ENCODE measurements around the gene WNT2. TPM values are rescaled to one million over a fixed set of nuclear protein-coding genes. Genes with fewer than 3 reads are reported as not detected.

WNT2 gene
- total RNA-seq, 1 experiment from 2014 or later, result not detected

GRCh38 chr7:117283371-117283770 lies 39.5 kb downstream of the WNT2 start:
- intact Hi-C loops (cut with micrococcal nuclease; ENCODE audit: unreplicated experiment), result no loop called here
- H3K9me3 ChIP-seq, result no peaks in the 10 kb centered on the region
- no peaks in the 10 kb centered on the region for H3K9me3 Mint-ChIP-seq (ENCODE audit: unreplicated experiment)
- no TSS peak for BruUV-seq (replicated peaks)
- DNase-seq, result no peak
- no peaks in the 10 kb centered on the region for H3K4me1 ChIP-seq
- TF ChIP-seq CTCF (IDR thresholded peaks at IDR 0.05; ENCODE audit: insufficient read depth in 1 of 2, low read depth in 1 of 2, low read length in 1 of 2, severe bottlenecking in 1 of 2, unreplicated experiment in 1 of 2), result no peak
- no peak overlapping the region for H3K27ac Mint-ChIP-seq (ENCODE audit: unreplicated experiment)
- H3K4me1 Mint-ChIP-seq (ENCODE audit: low read depth, unreplicated experiment), result no peaks in the 10 kb centered on the region
- no peaks in the 10 kb centered on the region for H3K36me3 ChIP-seq (ENCODE audit: control insufficient read depth, insufficient read depth, low read length)
- no peak overlapping the region for H3K4me3 ChIP-seq (ENCODE audit: low read depth, low read length)
- no peaks in the 10 kb centered on the region for H3K27me3 ChIP-seq (replicated peaks; ENCODE audit: control insufficient read depth, insufficient read depth, low read length)
- CTCF ChIA-PET, result no interaction called here
- H3K27me3 Mint-ChIP-seq (ENCODE audit: insufficient read depth, unreplicated experiment), result peaks cover 12% of the 10 kb centered on the region
- H3K36me3 Mint-ChIP-seq (ENCODE audit: insufficient read depth, unreplicated experiment), result no peaks in the 10 kb centered on the region
- POLR2A ChIA-PET, result no interaction called here
- H3K4me3 Mint-ChIP-seq (ENCODE audit: unreplicated experiment), result no peak overlapping the region

GRCh38 chr7:117282239-117282812 lies 40.5 kb downstream of the WNT2 start:
- Histone ChIP-seq H3K36me3 (ENCODE audit: control insufficient read depth, insufficient read depth, low read length) (no peaks in the 10 kb centered on the region), H3K4me3 (ENCODE audit: low read depth, low read length) (no peak overlapping the region), H3K4me1 (no peaks in the 10 kb centered on the region), H3K27me3 (replicated peaks; ENCODE audit: control insufficient read depth, insufficient read depth, low read length) (no peaks in the 10 kb centered on the region), H3K9me3 (no peaks in the 10 kb centered on the region)
- H3K27me3 Mint-ChIP-seq (ENCODE audit: insufficient read depth, unreplicated experiment), result peaks cover 12% of the 10 kb centered on the region
- no peaks in the 10 kb centered on the region for H3K36me3 Mint-ChIP-seq (ENCODE audit: insufficient read depth, unreplicated experiment)
- BruUV-seq (replicated peaks), result no TSS peak
- no peaks in the 10 kb centered on the region for H3K9me3 Mint-ChIP-seq (ENCODE audit: unreplicated experiment)
- TF ChIP-seq CTCF (IDR thresholded peaks at IDR 0.05; ENCODE audit: insufficient read depth in 1 of 2, low read depth in 1 of 2, low read length in 1 of 2, severe bottlenecking in 1 of 2, unreplicated experiment in 1 of 2), result no peak
- H3K4me3 Mint-ChIP-seq (ENCODE audit: unreplicated experiment), result no peak overlapping the region
- no peaks in the 10 kb centered on the region for H3K4me1 Mint-ChIP-seq (ENCODE audit: low read depth, unreplicated experiment)
- intact Hi-C loops (cut with micrococcal nuclease; ENCODE audit: unreplicated experiment), result no loop called here
- no peak for DNase-seq
- POLR2A ChIA-PET, result no interaction called here
- no peak overlapping the region for H3K27ac Mint-ChIP-seq (ENCODE audit: unreplicated experiment)
- CTCF ChIA-PET, result no interaction called here

GRCh38 chr7:117281562-117281961 lies 41.3 kb downstream of the WNT2 start:
- Histone ChIP-seq H3K4me3 (ENCODE audit: low read depth, low read length) (no peak overlapping the region), H3K4me1 (no peaks in the 10 kb centered on the region), H3K9me3 (no peaks in the 10 kb centered on the region), H3K36me3 (ENCODE audit: control insufficient read depth, insufficient read depth, low read length) (no peaks in the 10 kb centered on the region), H3K27me3 (replicated peaks; ENCODE audit: control insufficient read depth, insufficient read depth, low read length) (no peaks in the 10 kb centered on the region)
- Mint-ChIP-seq H3K27me3 (ENCODE audit: insufficient read depth, unreplicated experiment) (peaks cover 15% of the 10 kb centered on the region), H3K36me3 (ENCODE audit: insufficient read depth, unreplicated experiment) (no peaks in the 10 kb centered on the region), H3K4me1 (ENCODE audit: low read depth, unreplicated experiment) (no peaks in the 10 kb centered on the region), H3K27ac (ENCODE audit: unreplicated experiment) (no peak overlapping the region), H3K9me3 (ENCODE audit: unreplicated experiment) (no peaks in the 10 kb centered on the region), H3K4me3 (ENCODE audit: unreplicated experiment) (no peak overlapping the region)
- POLR2A ChIA-PET, result no interaction called here
- TF ChIP-seq CTCF (IDR thresholded peaks at IDR 0.05; ENCODE audit: insufficient read depth in 1 of 2, low read depth in 1 of 2, low read length in 1 of 2, severe bottlenecking in 1 of 2, unreplicated experiment in 1 of 2), result no peak
- CTCF ChIA-PET, result no interaction called here
- intact Hi-C loops (cut with micrococcal nuclease; ENCODE audit: unreplicated experiment), result no loop called here
- BruUV-seq (replicated peaks), result no TSS peak
- no peak for DNase-seq

Data from Caco-2 (cell line).